GM12878 (cell line): ENCODE results near the gene CXCL6. TPM values are rescaled to one million over a fixed set of nuclear protein-coding genes. Genes with fewer than 3 reads are reported as not detected.

Experiments used
- ATAC-seq: fragments of 200-7000 bp; cut with Tn5 transposase; 3 replicates; pipeline ENCODE4 v1.9.1; 2020; ENCODE audit warnings: mild to moderate bottlenecking, moderate library complexity
- BruUV-seq: library from RNA; stranded (reverse); fragments of 400-500 nt; replicated peaks from 2 replicates; lab custom pipeline; 2021; lab: Mats Ljungman, UMichigan
- CTCF ChIA-PET: fragments of 300-600 bp; sonication (Branson Sonifier 250); formaldehyde crosslinking; extraction: SDS; loops from one replicate; lab custom pipeline; 2021; ENCODE audit warnings: inconsistent platforms; lab: Yijun Ruan, JAX
- POLR2A ChIA-PET: fragments of 350-600 bp; formaldehyde crosslinking; extraction: SDS; loops from one replicate; lab custom pipeline; 2021; ENCODE audit warnings: inconsistent platforms; lab: Charles Lee
- RAD21 ChIA-PET: fragments of 300-600 bp; sonication (Branson Sonifier 250); formaldehyde crosslinking; loops from one replicate; lab custom pipeline; 2023; ENCODE audit warnings: antibody characterized with exemption; ENCODE audit not compliant: unreplicated experiment; lab: Charles Lee
- SMC1A ChIA-PET: fragments of 300-600 bp; sonication (Branson Sonifier 250); formaldehyde crosslinking; loops from one replicate; lab custom pipeline; 2023; ENCODE audit not compliant: unreplicated experiment, uncharacterized antibody; lab: Charles Lee
- DNase-seq: peaks from one replicate; pipeline ENCODE4 v3.0.0-alpha.2; 2011; ENCODE audit warnings: low read depth, low spot score
- FAIRE-seq: peaks from 3 replicates; lab custom pipeline; 2011; peaks lifted over from hg19 to GRCh38; lab: Jason Lieb, UNC
- H2AFZ ChIP-seq: 2 replicates; pipeline ENCODE4 v1.6.0; 2011; ENCODE audit warnings: low read depth, low read length, control low read depth; ENCODE audit not compliant: control insufficient read depth
- H3K27ac ChIP-seq: 2 replicates; pipeline ENCODE4 v1.5.1; 2011; ENCODE audit warnings: control low read depth; ENCODE audit not compliant: control insufficient read depth, insufficient read depth
- H3K27me3 ChIP-seq, 2 experiments: replicated peaks in 1 of 2; 2 replicates each; pipeline versions ENCODE4 v1.6.0 to v1.6.1; 2011; ENCODE audit warnings: low read length in 1 of 2; ENCODE audit not compliant: control insufficient read depth in 2 of 2, insufficient read depth in 2 of 2
- H3K36me3 ChIP-seq, 2 experiments: 2 replicates each; pipeline ENCODE4 v1.5.1; 2011; ENCODE audit warnings: low read length in 1 of 2; ENCODE audit not compliant: control insufficient read depth in 2 of 2, insufficient read depth in 2 of 2
- H3K4me1 ChIP-seq: 2 replicates; pipeline ENCODE4 v1.6.1; 2011; ENCODE audit warnings: mild to moderate bottlenecking, low read length, moderate library complexity, mixed read lengths; ENCODE audit not compliant: control insufficient read depth, insufficient read depth
- H3K4me2 ChIP-seq: 2 replicates; pipeline ENCODE4 v1.6.0; 2011; ENCODE audit warnings: control low read depth; ENCODE audit not compliant: control insufficient read depth, insufficient read depth
- H3K4me3 ChIP-seq: fragments of 200-600 bp; sonication (generic); 2 replicates; pipeline ENCODE4 v1.5.1; 2016
- H3K79me2 ChIP-seq: 2 replicates; pipeline ENCODE4 v1.6.0; 2011; ENCODE audit warnings: low read length; ENCODE audit not compliant: control insufficient read depth, insufficient read depth
- H3K9ac ChIP-seq: 2 replicates; pipeline ENCODE4 v1.8.0; 2011; ENCODE audit warnings: low read length, control low read depth, mixed read lengths; ENCODE audit not compliant: control insufficient read depth, insufficient read depth
- H3K9me3 ChIP-seq: replicated peaks from 3 replicates; pipeline ENCODE4 v1.5.1; 2011; ENCODE audit warnings: mild to moderate bottlenecking, low read length; ENCODE audit not compliant: control insufficient read depth, insufficient read depth
- H4K20me1 ChIP-seq: 2 replicates; pipeline ENCODE4 v1.6.0; 2011; ENCODE audit not compliant: control insufficient read depth, insufficient read depth
- ATF7 ChIP-seq: fragments of 450-650 bp; IDR thresholded peaks from 2 replicates; pipeline ENCODE4 v1.6.1; 2016; ENCODE audit warnings: low read depth, mild to moderate bottlenecking
- BHLHE40 ChIP-seq, 2 experiments: fragments of 450-650 bp in 1 of 2; IDR thresholded peaks; 2 replicates each; pipeline ENCODE4 v1.6.1; 2011 to 2017; ENCODE audit warnings: low read depth in 2 of 2, borderline replicate concordance in 1 of 2, improper control_type of control experiment in 1 of 2, low read length in 1 of 2, mild to moderate bottlenecking in 1 of 2
- CHD2 ChIP-seq: IDR thresholded peaks from 2 replicates; pipeline ENCODE4 v1.6.1; 2011; ENCODE audit warnings: low read depth, low read length, improper control_type of control experiment, borderline replicate concordance
- EED ChIP-seq: sonication (generic); IDR thresholded peaks from 2 replicates; pipeline ENCODE4 v1.6.1; 2016; ENCODE audit warnings: antibody characterized with exemption, low read depth
- EP300 ChIP-seq, 2 experiments: fragments of 150-350 bp in 1 of 2; IDR thresholded peaks; 2 replicates each; pipeline ENCODE4 v1.6.1; 2011 to 2012; ENCODE audit warnings: low read depth in 2 of 2, low read length in 2 of 2, borderline replicate concordance in 1 of 2, improper control_type of control experiment in 1 of 2, inconsistent platforms in 1 of 2; ENCODE audit not compliant: control insufficient read depth in 1 of 2
- FOXM1 ChIP-seq: IDR thresholded peaks from 2 replicates; pipeline ENCODE4 v1.6.1; 2012; ENCODE audit warnings: low read depth, mild to moderate bottlenecking, inconsistent platforms, low read length, moderate library complexity
- NR2C1 ChIP-seq: fragments of 450-650 bp; IDR thresholded peaks from 2 replicates; pipeline ENCODE4 v1.6.1; 2017; ENCODE audit warnings: antibody characterized with exemption, mild to moderate bottlenecking, moderate library complexity
- SIN3A ChIP-seq: IDR thresholded peaks from 2 replicates; pipeline ENCODE4 v1.6.1; 2012; ENCODE audit warnings: low read depth, low read length, improper control_type of control experiment
- SUPT20H ChIP-seq: IDR thresholded peaks from 2 replicates; pipeline ENCODE4 v1.6.1; 2011; ENCODE audit warnings: low read depth, mild to moderate bottlenecking, low read length, moderate library complexity, borderline replicate concordance; ENCODE audit not compliant: control insufficient read depth
- TCF12 ChIP-seq: IDR thresholded peaks from 2 replicates; pipeline ENCODE4 v1.6.1; 2011; ENCODE audit warnings: low read depth, mild to moderate bottlenecking, low read length
- ZBED1 ChIP-seq: IDR thresholded peaks from 2 replicates; pipeline ENCODE4 v1.6.1; 2016; ENCODE audit warnings: borderline replicate concordance
- ZNF207 ChIP-seq: fragments of 450-650 bp; IDR thresholded peaks from 2 replicates; pipeline ENCODE4 v1.6.1; 2014; ENCODE audit warnings: antibody characterized with exemption, mild to moderate bottlenecking, borderline replicate concordance
- ZNF274 ChIP-seq: IDR thresholded peaks from one replicate; pipeline ENCODE4 v1.8.0; 2011; ENCODE audit not compliant: insufficient read length, insufficient read depth
- ZZZ3 ChIP-seq: IDR thresholded peaks from 2 replicates; pipeline ENCODE4 v1.6.1; 2011; ENCODE audit warnings: low read depth; ENCODE audit not compliant: control insufficient read depth, insufficient read length
- WGBS: methylation state at CpG from one replicate; pipeline ENCODE4 v1.1.6; 2016; ENCODE audit warnings: low lambda C conversion rate; ENCODE audit not compliant: insufficient replicate concordance, insufficient coverage; ENCODE audit errors: missing lambda C conversion rate; 5-methylcytosine and 5-hydroxymethylcytosine counted together
- in situ Hi-C: fragments of 300-500 bp; cut with MboI; formaldehyde crosslinking; loops from 9 replicates; pipeline ENCODE4 v1.14.3; 2018; ENCODE audit warnings: mixed read lengths
- intact Hi-C: fragments of 100-400 bp; cut with micrococcal nuclease; formaldehyde crosslinking; loops from one replicate; pipeline ENCODE4 v1.14.2; 2022; ENCODE audit not compliant: unreplicated experiment
- polyA plus RNA-seq, 11 experiments: library from polyadenylated mRNA; depleted of rRNA in 4 of 11; unstranded in 6 of 11; stranded (reverse) in 5 of 11; fragments of >200 nt; fragmentation: Nextera tagmentation in 4 of 11; fragmentation: Illumina TruSeq in 1 of 11; extraction: Ambion mirVana in 4 of 11; extraction: Trizol in 1 of 11; gene quantifications; 1 replicate in 1 of 11; 2 replicates in 10 of 11; pipeline versions ENCODE4 v1.2.1 to v1.2.3, GENCODE V29; 2011 to 2016; ENCODE audit warnings: inconsistent platforms in 2 of 11, missing spikeins in 2 of 11, low read depth in 1 of 11
- total RNA-seq, 4 experiments: library from RNA; depleted of rRNA in 3 of 4; stranded (reverse); fragments of >200 nt in 3 of 4; fragmentation: Illumina TruSeq in 1 of 4; extraction: Trizol in 1 of 4; gene quantifications; 2 replicates each; pipeline versions ENCODE4 v1.2.1 to v1.2.3, GENCODE V29; 2013 to 2021
- TF ChIP-seq, protein P1 (sequence below): fragments of 450-650 bp; IDR thresholded peaks from 2 replicates; pipeline ENCODE4 v1.6.1; 2014; ENCODE audit warnings: mild to moderate bottlenecking
- TF ChIP-seq, protein P2 (sequence below): fragments of 450-650 bp; conservative IDR thresholded peaks from 2 replicates; pipeline ENCODE4 v1.6.1; 2017; ENCODE audit warnings: mild to moderate bottlenecking, moderate library complexity
- TF ChIP-seq, protein P3 (sequence below): IDR thresholded peaks from 2 replicates; pipeline ENCODE4 v1.6.1; 2012; ENCODE audit warnings: low read depth, low read length, improper control_type of control experiment

The CXCL6 gene
- total and polyA plus RNA-seq, 10 of the 15 experiments (the other 5 are each of a cell fraction or from before 2014, with no cell fraction given) = not detected

DNA sequence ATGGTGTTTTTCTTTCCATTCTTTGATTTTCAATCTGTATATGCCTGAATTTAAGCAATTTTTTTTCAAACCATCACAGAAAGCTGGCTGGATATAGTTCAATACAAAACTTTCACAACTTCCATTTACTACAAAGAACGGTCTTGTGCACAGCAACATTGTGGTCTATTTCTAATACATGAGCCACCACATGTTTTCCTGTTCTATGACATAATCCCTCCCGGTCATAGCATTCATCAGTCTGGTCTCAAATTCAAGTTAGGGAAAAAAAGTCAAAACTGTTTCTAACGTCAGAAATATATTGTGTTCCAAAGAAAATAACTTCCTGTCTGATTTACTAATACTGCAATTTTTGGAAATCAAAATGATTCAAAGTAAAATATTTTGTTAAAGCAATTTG, 7.5 kb upstream of the CXCL6 start:
- intact Hi-C loops = no loop called here

More for the DNA sequence above, 7.5 kb upstream of the CXCL6 start:
- Histone ChIP-seq H3K27me3 (no peaks in the 10 kb centered on the region), H3K27ac (no peak overlapping the region), H3K9ac (no peak overlapping the region), H3K4me1 (no peaks in the 10 kb centered on the region), H3K79me2 (no peaks in the 10 kb centered on the region), H2AFZ (no peak overlapping the region), H4K20me1 (no peaks in the 10 kb centered on the region), H3K36me3 (no peaks in the 10 kb centered on the region), H3K9me3 (no peaks in the 10 kb centered on the region), H3K4me2 (no peak overlapping the region), H3K4me3 (no peak overlapping the region)
- POLR2A ChIA-PET = no interaction called here
- DNase-seq (no peak), ATAC-seq (no peak), FAIRE-seq (peak; percentile 23)
- BruUV-seq = no TSS peak
- in situ Hi-C loops = no loop called here
- CTCF ChIA-PET = no interaction called here
- 0% methylated on average over 3 of the region's 3 CpGs for WGBS
- RAD21 ChIA-PET = no interaction called here
- TF ChIP-seq ZBED1 (no peak), ZNF274 (no peak), TCF12 (no peak), EED (no peak), NR2C1 (no peak), ATF7 (no peak; the same call in 1 of the 2 replicates), CHD2 (no peak), BHLHE40 (IDR thresholded peaks at IDR 0.05; ENCODE audit: borderline replicate concordance in 1 of 2, low read depth in 2 of 2, low read length in 1 of 2) (no peak), SUPT20H (no peak), SIN3A (no peak), FOXM1 (no peak), ZNF207 (no peak), ZZZ3 (no peak), EP300 (IDR thresholded peaks at IDR 0.05; ENCODE audit: borderline replicate concordance in 1 of 2, control insufficient read depth in 1 of 2, low read depth in 2 of 2, low read length in 2 of 2) (no peak)
- TF ChIP-seq, protein P1, sequence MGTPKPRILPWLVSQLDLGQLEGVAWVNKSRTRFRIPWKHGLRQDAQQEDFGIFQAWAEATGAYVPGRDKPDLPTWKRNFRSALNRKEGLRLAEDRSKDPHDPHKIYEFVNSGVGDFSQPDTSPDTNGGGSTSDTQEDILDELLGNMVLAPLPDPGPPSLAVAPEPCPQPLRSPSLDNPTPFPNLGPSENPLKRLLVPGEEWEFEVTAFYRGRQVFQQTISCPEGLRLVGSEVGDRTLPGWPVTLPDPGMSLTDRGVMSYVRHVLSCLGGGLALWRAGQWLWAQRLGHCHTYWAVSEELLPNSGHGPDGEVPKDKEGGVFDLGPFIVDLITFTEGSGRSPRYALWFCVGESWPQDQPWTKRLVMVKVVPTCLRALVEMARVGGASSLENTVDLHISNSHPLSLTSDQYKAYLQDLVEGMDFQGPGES = no peak
- TF ChIP-seq, protein P2, sequence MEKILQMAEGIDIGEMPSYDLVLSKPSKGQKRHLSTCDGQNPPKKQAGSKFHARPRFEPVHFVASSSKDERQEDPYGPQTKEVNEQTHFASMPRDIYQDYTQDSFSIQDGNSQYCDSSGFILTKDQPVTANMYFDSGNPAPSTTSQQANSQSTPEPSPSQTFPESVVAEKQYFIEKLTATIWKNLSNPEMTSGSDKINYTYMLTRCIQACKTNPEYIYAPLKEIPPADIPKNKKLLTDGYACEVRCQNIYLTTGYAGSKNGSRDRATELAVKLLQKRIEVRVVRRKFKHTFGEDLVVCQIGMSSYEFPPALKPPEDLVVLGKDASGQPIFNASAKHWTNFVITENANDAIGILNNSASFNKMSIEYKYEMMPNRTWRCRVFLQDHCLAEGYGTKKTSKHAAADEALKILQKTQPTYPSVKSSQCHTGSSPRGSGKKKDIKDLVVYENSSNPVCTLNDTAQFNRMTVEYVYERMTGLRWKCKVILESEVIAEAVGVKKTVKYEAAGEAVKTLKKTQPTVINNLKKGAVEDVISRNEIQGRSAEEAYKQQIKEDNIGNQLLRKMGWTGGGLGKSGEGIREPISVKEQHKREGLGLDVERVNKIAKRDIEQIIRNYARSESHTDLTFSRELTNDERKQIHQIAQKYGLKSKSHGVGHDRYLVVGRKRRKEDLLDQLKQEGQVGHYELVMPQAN = no peak
- TF ChIP-seq, protein P3, sequence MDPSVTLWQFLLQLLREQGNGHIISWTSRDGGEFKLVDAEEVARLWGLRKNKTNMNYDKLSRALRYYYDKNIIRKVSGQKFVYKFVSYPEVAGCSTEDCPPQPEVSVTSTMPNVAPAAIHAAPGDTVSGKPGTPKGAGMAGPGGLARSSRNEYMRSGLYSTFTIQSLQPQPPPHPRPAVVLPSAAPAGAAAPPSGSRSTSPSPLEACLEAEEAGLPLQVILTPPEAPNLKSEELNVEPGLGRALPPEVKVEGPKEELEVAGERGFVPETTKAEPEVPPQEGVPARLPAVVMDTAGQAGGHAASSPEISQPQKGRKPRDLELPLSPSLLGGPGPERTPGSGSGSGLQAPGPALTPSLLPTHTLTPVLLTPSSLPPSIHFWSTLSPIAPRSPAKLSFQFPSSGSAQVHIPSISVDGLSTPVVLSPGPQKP = no peak
- SMC1A ChIA-PET = no interaction called here
